NB4 (cell line): ENCODE data around the gene SGIP1.

ENCODE experiments used
- DNase-seq: peaks from one replicate; pipeline ENCODE4 v3.0.0; 2010; ENCODE audit warnings: low read depth
- H3K4me3 ChIP-seq: one replicate; pipeline ENCODE4 v1.5.1; 2011; ENCODE audit warnings: mild to moderate bottlenecking, low read depth, low read length, moderate library complexity
- MYC ChIP-seq: IDR thresholded peaks from 2 replicates; pipeline ENCODE4 v1.6.1; 2011; ENCODE audit warnings: low read depth, low read length
- POLR2A ChIP-seq: IDR thresholded peaks from 2 replicates; pipeline ENCODE4 v1.6.1; 2011; ENCODE audit warnings: mild to moderate bottlenecking; ENCODE audit not compliant: insufficient read length; ENCODE audit errors: extremely low read depth
- TF ChIP-seq, protein P1 (sequence below): IDR thresholded peaks from 2 replicates; pipeline ENCODE4 v1.6.1; 2011; ENCODE audit warnings: low read depth, low read length
- TF ChIP-seq, protein P2 (sequence below): IDR thresholded peaks from one replicate; pipeline ENCODE4 v1.5.1; 2012; ENCODE audit warnings: low read depth, low read length

The SGIP1 gene

DNA sequence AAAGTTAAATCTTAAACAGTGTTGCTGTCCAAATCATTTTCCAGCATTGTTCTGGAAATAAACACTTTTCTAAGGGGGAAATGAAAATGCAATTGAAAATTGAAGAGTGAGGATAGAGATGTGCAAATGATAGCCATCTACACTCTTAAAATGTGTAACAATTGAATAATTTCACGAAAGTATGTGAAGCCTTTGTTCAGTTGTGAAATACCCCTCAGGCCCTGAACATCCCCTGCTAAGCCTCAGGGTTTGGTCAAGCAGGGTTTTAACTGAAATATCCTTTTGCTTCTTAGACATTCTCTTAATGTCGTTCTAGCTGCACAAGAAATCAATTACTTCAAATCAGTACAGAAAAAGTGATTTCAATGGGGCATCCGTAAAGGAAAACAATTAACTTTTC, 152.5 kb downstream of the SGIP1 start:
- no peak overlapping the region for H3K4me3 ChIP-seq
- TF ChIP-seq, protein P1, sequence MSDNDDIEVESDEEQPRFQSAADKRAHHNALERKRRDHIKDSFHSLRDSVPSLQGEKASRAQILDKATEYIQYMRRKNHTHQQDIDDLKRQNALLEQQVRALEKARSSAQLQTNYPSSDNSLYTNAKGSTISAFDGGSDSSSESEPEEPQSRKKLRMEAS, result no peak
- no peak for TF ChIP-seq POLR2A
- TF ChIP-seq MYC, result no peak
- TF ChIP-seq, protein P2, sequence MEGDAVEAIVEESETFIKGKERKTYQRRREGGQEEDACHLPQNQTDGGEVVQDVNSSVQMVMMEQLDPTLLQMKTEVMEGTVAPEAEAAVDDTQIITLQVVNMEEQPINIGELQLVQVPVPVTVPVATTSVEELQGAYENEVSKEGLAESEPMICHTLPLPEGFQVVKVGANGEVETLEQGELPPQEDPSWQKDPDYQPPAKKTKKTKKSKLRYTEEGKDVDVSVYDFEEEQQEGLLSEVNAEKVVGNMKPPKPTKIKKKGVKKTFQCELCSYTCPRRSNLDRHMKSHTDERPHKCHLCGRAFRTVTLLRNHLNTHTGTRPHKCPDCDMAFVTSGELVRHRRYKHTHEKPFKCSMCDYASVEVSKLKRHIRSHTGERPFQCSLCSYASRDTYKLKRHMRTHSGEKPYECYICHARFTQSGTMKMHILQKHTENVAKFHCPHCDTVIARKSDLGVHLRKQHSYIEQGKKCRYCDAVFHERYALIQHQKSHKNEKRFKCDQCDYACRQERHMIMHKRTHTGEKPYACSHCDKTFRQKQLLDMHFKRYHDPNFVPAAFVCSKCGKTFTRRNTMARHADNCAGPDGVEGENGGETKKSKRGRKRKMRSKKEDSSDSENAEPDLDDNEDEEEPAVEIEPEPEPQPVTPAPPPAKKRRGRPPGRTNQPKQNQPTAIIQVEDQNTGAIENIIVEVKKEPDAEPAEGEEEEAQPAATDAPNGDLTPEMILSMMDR, result no peak

DNA sequence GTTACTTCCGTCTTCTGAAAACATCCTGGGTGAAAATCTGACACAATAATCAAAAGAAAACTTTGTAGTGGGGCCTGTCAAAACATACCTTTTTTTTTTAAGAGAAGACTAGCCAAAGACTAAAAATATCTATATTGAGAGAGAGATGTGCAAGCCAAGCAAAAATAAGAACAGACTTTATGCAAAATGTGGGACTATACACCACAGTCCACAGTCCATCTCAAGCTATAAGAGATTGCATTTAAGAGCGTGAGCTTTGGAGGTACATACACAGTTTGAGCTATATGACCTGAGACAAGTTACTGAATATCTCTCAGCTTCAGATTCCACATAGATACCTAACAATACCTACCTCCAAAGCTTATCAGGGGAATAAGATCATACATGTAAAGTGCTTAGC, 153.4 kb downstream of the SGIP1 start:
- TF ChIP-seq POLR2A (no peak), MYC (no peak)
- TF ChIP-seq, protein P2, result no peak
- TF ChIP-seq, protein P1, result no peak
- H3K4me3 ChIP-seq, result no peak overlapping the region
- DNase-seq, result no peak

More for the DNA sequence above, 152.5 kb downstream of the SGIP1 start:
- DNase-seq, result no peak

DNA sequence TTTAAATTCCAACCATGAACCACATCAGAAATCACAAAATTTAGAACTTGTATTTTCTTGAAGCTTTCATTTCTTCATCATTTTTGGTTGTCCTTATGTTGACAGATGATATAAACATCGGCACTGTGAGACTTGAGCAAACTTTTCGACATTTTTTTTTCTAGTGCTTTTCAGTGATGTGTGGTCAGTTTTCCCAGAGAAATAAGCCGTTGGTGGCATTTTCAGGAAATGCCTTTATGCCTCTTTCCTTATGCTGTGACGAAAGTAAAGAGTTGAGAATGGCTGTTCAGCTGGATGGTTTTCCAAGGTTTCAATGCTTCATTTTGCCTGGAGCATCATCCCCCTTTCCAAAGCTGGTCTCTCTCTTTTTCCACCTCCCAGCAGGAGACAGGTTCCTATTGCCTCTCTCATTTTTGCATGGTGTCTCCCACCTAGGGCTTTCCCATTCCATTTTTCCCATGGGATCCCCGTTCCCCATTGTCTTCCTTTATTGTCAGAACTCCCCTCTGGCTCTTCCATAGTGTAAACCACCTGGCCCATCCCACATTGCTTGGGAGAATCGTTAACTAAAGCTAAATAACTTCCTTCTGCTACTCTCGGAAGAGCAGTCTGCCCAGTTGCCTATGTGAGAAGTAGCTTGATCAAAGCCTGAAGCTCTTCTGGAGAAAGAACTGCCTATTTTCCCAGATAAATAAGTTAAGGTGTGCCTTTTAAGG, 156.9 kb downstream of the SGIP1 start:
- no peak overlapping the region for H3K4me3 ChIP-seq
- no peak for DNase-seq
- TF ChIP-seq POLR2A (no peak), MYC (no peak)
- TF ChIP-seq, protein P1, result no peak
- TF ChIP-seq, protein P2, result no peak

DNA sequence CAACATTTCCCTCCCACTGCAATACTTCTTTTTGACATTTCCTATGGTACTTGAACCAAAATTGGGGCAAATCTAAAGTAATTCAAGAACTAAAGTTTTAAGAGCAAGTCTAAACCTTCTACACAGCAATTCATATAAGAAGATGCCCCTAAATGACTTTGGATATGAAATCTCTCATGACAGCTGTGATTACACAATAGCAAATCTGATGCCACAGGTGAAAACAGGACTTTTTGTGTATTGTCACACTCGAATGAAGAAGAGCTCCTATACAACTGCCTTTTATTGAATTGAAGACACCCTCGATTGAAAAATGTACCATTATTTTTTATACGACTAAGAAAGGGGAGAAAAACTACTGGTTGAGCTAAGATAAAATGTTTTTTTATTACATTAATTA, 158.7 kb downstream of the SGIP1 start:
- H3K4me3 ChIP-seq, result no peak overlapping the region
- no peak for TF ChIP-seq MYC
- TF ChIP-seq, protein P1, result no peak

DNA sequence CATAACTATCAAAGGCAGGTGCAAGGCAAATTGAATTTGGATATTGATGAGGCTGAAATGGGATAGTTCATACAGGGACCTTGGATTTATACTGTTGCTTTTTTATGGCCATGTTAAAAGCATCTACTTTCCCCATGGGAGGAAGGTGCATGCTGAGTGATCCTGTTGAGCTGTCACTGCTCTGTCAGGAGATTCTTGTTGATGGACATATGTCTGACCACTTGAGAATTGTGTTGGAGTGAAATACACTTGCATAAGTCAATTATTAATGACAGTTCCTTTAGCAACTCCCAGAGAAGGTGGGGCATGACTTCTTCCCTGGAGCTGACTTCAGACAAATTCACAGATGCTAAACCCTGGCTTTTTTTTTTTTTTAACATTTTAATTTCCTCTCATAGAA, 159.9 kb downstream of the SGIP1 start:
- DNase-seq, result no peak
- no peak overlapping the region for H3K4me3 ChIP-seq
- TF ChIP-seq, protein P1, result no peak
- TF ChIP-seq MYC, result no peak
- TF ChIP-seq POLR2A, result no peak
- TF ChIP-seq, protein P2, result no peak

More for the DNA sequence above, 158.7 kb downstream of the SGIP1 start:
- no peak for DNase-seq

DNA sequence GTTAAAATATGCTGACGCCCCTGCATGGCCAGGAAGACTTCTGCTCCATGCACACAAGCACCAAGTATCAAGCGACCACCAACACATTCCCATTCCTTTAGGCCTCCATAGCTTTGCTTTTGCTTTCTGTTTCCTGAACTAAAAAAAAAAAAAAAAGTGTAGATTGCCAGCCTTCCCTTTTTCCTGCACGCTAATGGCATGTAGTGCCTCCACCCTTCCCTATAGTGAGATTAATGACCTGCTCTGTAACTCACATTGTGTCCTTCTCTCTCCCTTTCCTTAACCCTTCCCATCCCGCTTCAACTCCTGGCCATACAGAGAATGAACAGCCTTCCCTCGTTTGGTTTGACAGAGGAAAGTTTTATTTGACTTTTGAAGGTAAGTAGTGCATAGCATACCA, 161.2 kb downstream of the SGIP1 start:
- no peak overlapping the region for H3K4me3 ChIP-seq
- TF ChIP-seq, protein P1, result no peak
- no peak for DNase-seq
